GM12878 (cell line): ENCODE data around the gene RER1. TPM values are rescaled to one million over a fixed set of nuclear protein-coding genes. Genes with fewer than 3 reads are reported as not detected.

ENCODE experiments used
- E4F1 ChIP-seq: fragments of 450-650 bp; IDR thresholded peaks from 2 replicates; pipeline ENCODE4 v1.6.1; 2018; ENCODE audit warnings: borderline replicate concordance, mild to moderate bottlenecking; ENCODE audit not compliant: partially characterized antibody
- NR2C2 ChIP-seq: IDR thresholded peaks from 2 replicates; pipeline ENCODE4 v1.6.1; 2011; ENCODE audit warnings: borderline replicate concordance, low read depth; ENCODE audit not compliant: control insufficient read depth, insufficient read length
- REST ChIP-seq: IDR thresholded peaks from 2 replicates; pipeline ENCODE4 v1.6.1; 2012; ENCODE audit warnings: mild to moderate bottlenecking, low read depth, low read length
- SPI1 ChIP-seq: IDR thresholded peaks from 2 replicates; pipeline ENCODE4 v1.6.1; 2011; ENCODE audit warnings: low read depth, mild to moderate bottlenecking, low read length, moderate library complexity, borderline replicate concordance; ENCODE audit not compliant: insufficient read depth
- TCF7 ChIP-seq: IDR thresholded peaks from 2 replicates; pipeline ENCODE4 v1.6.1; 2014; ENCODE audit warnings: antibody characterized with exemption, borderline replicate concordance
- polyA plus RNA-seq, 11 experiments: library from polyadenylated mRNA; depleted of rRNA in 4 of 11; unstranded in 6 of 11; stranded (reverse) in 5 of 11; fragments of >200 nt; fragmentation: Nextera tagmentation in 4 of 11; fragmentation: Illumina TruSeq in 1 of 11; extraction: Ambion mirVana in 4 of 11; extraction: Trizol in 1 of 11; gene quantifications; 1 replicate in 1 of 11; 2 replicates in 10 of 11; pipeline versions ENCODE4 v1.2.1 to v1.2.3, GENCODE V29; 2011 to 2016; ENCODE audit warnings: inconsistent platforms in 2 of 11, missing spikeins in 2 of 11, low read depth in 1 of 11
- total RNA-seq, 4 experiments: library from RNA; depleted of rRNA in 3 of 4; stranded (reverse); fragments of >200 nt in 3 of 4; fragmentation: Illumina TruSeq in 1 of 4; extraction: Trizol in 1 of 4; gene quantifications; 2 replicates each; pipeline versions ENCODE4 v1.2.1 to v1.2.3, GENCODE V29; 2013 to 2021

RER1 gene
- total and polyA plus RNA-seq, 10 of the 15 experiments (the other 5 are each of a cell fraction or from before 2014, with no cell fraction given), result 29.2 to 274 (median 136) TPM

- TF ChIP-seq E4F1 (no peak), NR2C2 (no peak), TCF7 (no peak), REST (no peak), SPI1 (no peak)
Observed at GRCh38 chr1:2389644-2390043, 2.0 kb upstream of the RER1 start (continued).
